Measurements from ENCODE around the gene IL1A.
A peak's percentile ranks its signal among the peaks of the same experiment; 100 is the strongest.

IL1A gene

GRCh38 chr2:112757265-112757664 is 27.0 kb downstream of the IL1A start:
- no peak for DNase-seq

GRCh38 chr2:112756207-112756606 is 28.1 kb downstream of the IL1A start:
- DNase-seq, result no peak

- DNase-seq, result no peak
These were observed 28.8 kb downstream of the IL1A start for GRCh38 chr2:112755444-112755843.

GRCh38 chr2:112754564-112754963 is 29.7 kb downstream of the IL1A start:
- no peak for DNase-seq

- DNase-seq, result no peak
These were observed 31.6 kb downstream of the IL1A start for GRCh38 chr2:112752667-112753066.

GRCh38 chr2:112751451-112752197 is 32.7 kb downstream of the IL1A start:
- DNase-seq, result no peak

- DNase-seq, result no peak
These were observed 33.8 kb downstream of the IL1A start for GRCh38 chr2:112750560-112750843.

- peak; percentile 52 for DNase-seq
These were observed 34.3 kb downstream of the IL1A start for GRCh38 chr2:112749755-112750559.

GRCh38 chr2:112740527-112740926 is 43.8 kb downstream of the IL1A start:
- DNase-seq, result no peak

- DNase-seq, result no peak
These were observed 46.6 kb downstream of the IL1A start for GRCh38 chr2:112737542-112738232.

- DNase-seq, result no peak
These were observed 50.4 kb downstream of the IL1A start for GRCh38 chr2:112733871-112734270.

- DNase-seq, result no peak
These were observed 50.8 kb downstream of the IL1A start for GRCh38 chr2:112733456-112733855.

- DNase-seq, result no peak
These were observed 52.8 kb downstream of the IL1A start for GRCh38 chr2:112731479-112731878.

GRCh38 chr2:112730791-112731190 is 53.5 kb downstream of the IL1A start:
- DNase-seq, result no peak

GRCh38 chr2:112730216-112730615 is 54.1 kb downstream of the IL1A start:
- no peak for DNase-seq

- no peak for DNase-seq
These were observed 55.7 kb downstream of the IL1A start for GRCh38 chr2:112728378-112729175.

- DNase-seq, result no peak
These were observed 56.3 kb downstream of the IL1A start for GRCh38 chr2:112728029-112728362.

GRCh38 chr2:112727276-112728028 is 56.8 kb downstream of the IL1A start:
- no peak for DNase-seq

GRCh38 chr2:112726487-112727190 is 57.7 kb downstream of the IL1A start:
- DNase-seq, result peak; percentile 60

- DNase-seq, result no peak
These were observed 58.5 kb downstream of the IL1A start for GRCh38 chr2:112725545-112726457.

Data from amniotic stem cell (primary cell).